GM12878 (cell line): ENCODE results near the gene TGM6. TPM values are rescaled to one million over a fixed set of nuclear protein-coding genes. Genes with fewer than 3 reads are reported as not detected.

Experiments
- ATAC-seq: fragments of 200-7000 bp; cut with Tn5 transposase; 3 replicates; pipeline ENCODE4 v1.9.1; 2020; ENCODE audit warnings: mild to moderate bottlenecking, moderate library complexity
- BruUV-seq: library from RNA; stranded (reverse); fragments of 400-500 nt; replicated peaks from 2 replicates; lab custom pipeline; 2021; lab: Mats Ljungman, UMichigan
- CTCF ChIA-PET: fragments of 300-600 bp; sonication (Branson Sonifier 250); formaldehyde crosslinking; extraction: SDS; loops from one replicate; lab custom pipeline; 2021; ENCODE audit warnings: inconsistent platforms; lab: Yijun Ruan, JAX
- POLR2A ChIA-PET: fragments of 350-600 bp; formaldehyde crosslinking; extraction: SDS; loops from one replicate; lab custom pipeline; 2021; ENCODE audit warnings: inconsistent platforms; lab: Charles Lee
- RAD21 ChIA-PET: fragments of 300-600 bp; sonication (Branson Sonifier 250); formaldehyde crosslinking; loops from one replicate; lab custom pipeline; 2023; ENCODE audit warnings: antibody characterized with exemption; ENCODE audit not compliant: unreplicated experiment; lab: Charles Lee
- SMC1A ChIA-PET: fragments of 300-600 bp; sonication (Branson Sonifier 250); formaldehyde crosslinking; loops from one replicate; lab custom pipeline; 2023; ENCODE audit not compliant: unreplicated experiment, uncharacterized antibody; lab: Charles Lee
- DNase-seq: peaks from one replicate; pipeline ENCODE4 v3.0.0-alpha.2; 2011; ENCODE audit warnings: low read depth, low spot score
- FAIRE-seq: peaks from 3 replicates; lab custom pipeline; 2011; peaks lifted over from hg19 to GRCh38; lab: Jason Lieb, UNC
- H2AFZ ChIP-seq: 2 replicates; pipeline ENCODE4 v1.6.0; 2011; ENCODE audit warnings: low read depth, low read length, control low read depth; ENCODE audit not compliant: control insufficient read depth
- H3K27ac ChIP-seq: 2 replicates; pipeline ENCODE4 v1.5.1; 2011; ENCODE audit warnings: control low read depth; ENCODE audit not compliant: control insufficient read depth, insufficient read depth
- H3K27me3 ChIP-seq, 2 experiments: replicated peaks in 1 of 2; 2 replicates each; pipeline versions ENCODE4 v1.6.0 to v1.6.1; 2011; ENCODE audit warnings: low read length in 1 of 2; ENCODE audit not compliant: control insufficient read depth in 2 of 2, insufficient read depth in 2 of 2
- H3K36me3 ChIP-seq, 2 experiments: 2 replicates each; pipeline ENCODE4 v1.5.1; 2011; ENCODE audit warnings: low read length in 1 of 2; ENCODE audit not compliant: control insufficient read depth in 2 of 2, insufficient read depth in 2 of 2
- H3K4me1 ChIP-seq: 2 replicates; pipeline ENCODE4 v1.6.1; 2011; ENCODE audit warnings: mild to moderate bottlenecking, low read length, moderate library complexity, mixed read lengths; ENCODE audit not compliant: control insufficient read depth, insufficient read depth
- H3K4me2 ChIP-seq: 2 replicates; pipeline ENCODE4 v1.6.0; 2011; ENCODE audit warnings: control low read depth; ENCODE audit not compliant: control insufficient read depth, insufficient read depth
- H3K4me3 ChIP-seq: fragments of 200-600 bp; sonication (generic); 2 replicates; pipeline ENCODE4 v1.5.1; 2016
- H3K79me2 ChIP-seq: 2 replicates; pipeline ENCODE4 v1.6.0; 2011; ENCODE audit warnings: low read length; ENCODE audit not compliant: control insufficient read depth, insufficient read depth
- H3K9ac ChIP-seq: 2 replicates; pipeline ENCODE4 v1.8.0; 2011; ENCODE audit warnings: low read length, control low read depth, mixed read lengths; ENCODE audit not compliant: control insufficient read depth, insufficient read depth
- H3K9me3 ChIP-seq: replicated peaks from 3 replicates; pipeline ENCODE4 v1.5.1; 2011; ENCODE audit warnings: mild to moderate bottlenecking, low read length; ENCODE audit not compliant: control insufficient read depth, insufficient read depth
- H4K20me1 ChIP-seq: 2 replicates; pipeline ENCODE4 v1.6.0; 2011; ENCODE audit not compliant: control insufficient read depth, insufficient read depth
- MTA3 ChIP-seq: IDR thresholded peaks from 2 replicates; pipeline ENCODE4 v1.6.1; 2012; ENCODE audit warnings: low read length, inconsistent platforms, borderline replicate concordance
- NFYB ChIP-seq: IDR thresholded peaks from 2 replicates; pipeline ENCODE4 v1.6.1; 2011; ENCODE audit warnings: low read depth, mild to moderate bottlenecking, low read length, improper control_type of control experiment, moderate library complexity; ENCODE audit not compliant: insufficient read depth
- SMC3 ChIP-seq: IDR thresholded peaks from 2 replicates; pipeline ENCODE4 v1.6.1; 2011; ENCODE audit warnings: low read length, improper control_type of control experiment, borderline replicate concordance
- TAF1 ChIP-seq: IDR thresholded peaks from 2 replicates; pipeline ENCODE4 v1.6.1; 2011; ENCODE audit warnings: mild to moderate bottlenecking, low read depth, low read length, borderline replicate concordance
- WGBS: methylation state at CpG from one replicate; pipeline ENCODE4 v1.1.6; 2016; ENCODE audit warnings: low lambda C conversion rate; ENCODE audit not compliant: insufficient replicate concordance, insufficient coverage; ENCODE audit errors: missing lambda C conversion rate; 5-methylcytosine and 5-hydroxymethylcytosine counted together
- in situ Hi-C: fragments of 300-500 bp; cut with MboI; formaldehyde crosslinking; loops from 9 replicates; pipeline ENCODE4 v1.14.3; 2018; ENCODE audit warnings: mixed read lengths
- intact Hi-C: fragments of 100-400 bp; cut with micrococcal nuclease; formaldehyde crosslinking; loops from one replicate; pipeline ENCODE4 v1.14.2; 2022; ENCODE audit not compliant: unreplicated experiment
- polyA plus RNA-seq, 11 experiments: library from polyadenylated mRNA; depleted of rRNA in 4 of 11; unstranded in 6 of 11; stranded (reverse) in 5 of 11; fragments of >200 nt; fragmentation: Nextera tagmentation in 4 of 11; fragmentation: Illumina TruSeq in 1 of 11; extraction: Ambion mirVana in 4 of 11; extraction: Trizol in 1 of 11; gene quantifications; 1 replicate in 1 of 11; 2 replicates in 10 of 11; pipeline versions ENCODE4 v1.2.1 to v1.2.3, GENCODE V29; 2011 to 2016; ENCODE audit warnings: inconsistent platforms in 2 of 11, missing spikeins in 2 of 11, low read depth in 1 of 11
- total RNA-seq, 4 experiments: library from RNA; depleted of rRNA in 3 of 4; stranded (reverse); fragments of >200 nt in 3 of 4; fragmentation: Illumina TruSeq in 1 of 4; extraction: Trizol in 1 of 4; gene quantifications; 2 replicates each; pipeline versions ENCODE4 v1.2.1 to v1.2.3, GENCODE V29; 2013 to 2021
- TF ChIP-seq, protein P1 (sequence below), 3 experiments: IDR thresholded peaks in 2 of 3; conservative IDR thresholded peaks in 1 of 3; 2 replicates each; pipeline ENCODE4 v1.5.1; 2011; ENCODE audit warnings: low read depth in 3 of 3, low read length in 3 of 3, mild to moderate bottlenecking in 3 of 3, control low read depth in 2 of 3, moderate library complexity in 2 of 3, inconsistent platforms in 1 of 3, mixed read lengths in 1 of 3; ENCODE audit not compliant: control insufficient read depth in 2 of 3, insufficient read depth in 1 of 3; ENCODE audit errors: extremely low read depth in 1 of 3

Gene TGM6
- total and polyA plus RNA-seq, 10 of the 15 experiments (the other 5 are each of a cell fraction or from before 2014, with no cell fraction given) = not detected

- intact Hi-C loops = no loop called here
These were observed 16.4 kb downstream of the TGM6 start for GRCh38 chr20:2397091-2397490.

DNA sequence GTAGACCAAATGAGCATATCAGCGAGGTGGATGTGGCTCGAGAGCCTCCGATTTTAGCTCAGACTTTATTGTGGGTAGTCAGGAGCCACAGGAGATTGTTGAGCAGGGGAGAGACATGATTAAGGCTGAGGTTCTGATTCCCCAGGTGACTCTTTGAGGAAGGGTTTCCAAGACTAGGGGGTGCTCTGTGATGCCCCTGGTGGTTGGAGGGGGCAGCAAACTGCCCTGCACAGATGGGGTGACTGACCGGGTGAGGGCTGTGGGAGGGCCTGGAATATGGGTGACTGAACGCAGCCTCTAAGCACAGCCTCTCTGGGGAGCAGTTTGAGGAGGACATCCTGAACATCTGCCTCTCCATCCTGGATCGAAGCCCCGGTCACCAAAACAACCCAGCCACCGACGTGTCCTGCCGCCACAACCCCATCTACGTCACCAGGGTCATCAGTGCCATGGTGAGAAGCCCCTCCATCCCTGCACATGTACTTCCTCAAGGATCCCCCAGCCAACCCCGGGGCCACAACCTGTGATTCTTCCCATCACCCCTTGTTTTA, 17.0 kb downstream of the TGM6 start:
- no peak overlapping the region for H3K4me3 ChIP-seq
- FAIRE-seq (no peak), ATAC-seq (no peak), DNase-seq (no peak)
- H3K36me3 ChIP-seq = no peaks in the 10 kb centered on the region
- H3K79me2 ChIP-seq = no peaks in the 10 kb centered on the region
- CTCF ChIA-PET = no interaction called here
- H3K27me3 ChIP-seq = peaks cover 0 to 2% of the 10 kb centered on the region in 2 experiments; a peak in 1 of 4 replicates
- intact Hi-C loops = no loop called here
- in situ Hi-C loops = no loop called here
- no peaks in the 10 kb centered on the region for H3K9me3 ChIP-seq
- H3K4me1 ChIP-seq = no peaks in the 10 kb centered on the region
- no peak for TF ChIP-seq NFYB
- TF ChIP-seq, protein P1, sequence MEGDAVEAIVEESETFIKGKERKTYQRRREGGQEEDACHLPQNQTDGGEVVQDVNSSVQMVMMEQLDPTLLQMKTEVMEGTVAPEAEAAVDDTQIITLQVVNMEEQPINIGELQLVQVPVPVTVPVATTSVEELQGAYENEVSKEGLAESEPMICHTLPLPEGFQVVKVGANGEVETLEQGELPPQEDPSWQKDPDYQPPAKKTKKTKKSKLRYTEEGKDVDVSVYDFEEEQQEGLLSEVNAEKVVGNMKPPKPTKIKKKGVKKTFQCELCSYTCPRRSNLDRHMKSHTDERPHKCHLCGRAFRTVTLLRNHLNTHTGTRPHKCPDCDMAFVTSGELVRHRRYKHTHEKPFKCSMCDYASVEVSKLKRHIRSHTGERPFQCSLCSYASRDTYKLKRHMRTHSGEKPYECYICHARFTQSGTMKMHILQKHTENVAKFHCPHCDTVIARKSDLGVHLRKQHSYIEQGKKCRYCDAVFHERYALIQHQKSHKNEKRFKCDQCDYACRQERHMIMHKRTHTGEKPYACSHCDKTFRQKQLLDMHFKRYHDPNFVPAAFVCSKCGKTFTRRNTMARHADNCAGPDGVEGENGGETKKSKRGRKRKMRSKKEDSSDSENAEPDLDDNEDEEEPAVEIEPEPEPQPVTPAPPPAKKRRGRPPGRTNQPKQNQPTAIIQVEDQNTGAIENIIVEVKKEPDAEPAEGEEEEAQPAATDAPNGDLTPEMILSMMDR (IDR thresholded peaks at IDR 0.05 in 2 of 3, conservative IDR thresholded peaks at IDR 0.05 in 1 of 3; ENCODE audit: control insufficient read depth in 2 of 3, extremely low read depth in 1 of 3, insufficient read depth in 1 of 3, low read depth in 3 of 3, low read length in 3 of 3) = 0 out of 6 replicates have a peak, but pooled peaks of 1 of the 3 experiments have one; percentile 14
- 57% methylated on average over 12 of the region's 12 CpGs for WGBS
- no peak overlapping the region for H3K27ac ChIP-seq
- H4K20me1 ChIP-seq = no peaks in the 10 kb centered on the region
- H2AFZ ChIP-seq = no peak overlapping the region
- SMC1A ChIA-PET = no interaction called here
- RAD21 ChIA-PET = no interaction called here
- BruUV-seq = no TSS peak
- H3K4me2 ChIP-seq = no peak overlapping the region
- POLR2A ChIA-PET = no interaction called here
- no peak overlapping the region for H3K9ac ChIP-seq

More at GRCh38 chr20:2397091-2397490, 16.4 kb downstream of the TGM6 start:
- FAIRE-seq (no peak), DNase-seq (no peak)
- no peaks in the 10 kb centered on the region for H3K79me2 ChIP-seq
- WGBS = 40% methylated on average over 8 of the region's 8 CpGs
- no peaks in the 10 kb centered on the region for H3K9me3 ChIP-seq
- H3K36me3 ChIP-seq = no peaks in the 10 kb centered on the region
- in situ Hi-C loops = no loop called here
- POLR2A ChIA-PET = no interaction called here
- BruUV-seq = no TSS peak
- RAD21 ChIA-PET = no interaction called here
- H3K27me3 ChIP-seq = peaks cover 0 to 2% of the 10 kb centered on the region in 2 experiments; a peak in 1 of 4 replicates
- TF ChIP-seq MTA3 (no peak), SMC3 (no peak), TAF1 (no peak)
- TF ChIP-seq, all 136 proteins: peak for 0
- Histone ChIP-seq H3K4me1 (no peaks in the 10 kb centered on the region), H3K4me2 (no peak overlapping the region), H4K20me1 (no peaks in the 10 kb centered on the region), H3K27ac (no peak overlapping the region), H3K4me3 (no peak overlapping the region), H2AFZ (no peak overlapping the region), H3K9ac (no peak overlapping the region)
- no peak for ATAC-seq
- ChIA-PET SMC1A (no interaction called here), CTCF (no interaction called here)
